Erythroblast (primary cell): ENCODE measurements around the gene UGT1A6.

Source experiments
- GATA1 ChIP-seq: IDR thresholded peaks from 2 replicates; pipeline ENCODE4 v1.6.1; 2011; ENCODE audit warnings: low read depth, mild to moderate bottlenecking, control low read depth, low read length, moderate library complexity
- POLR2A ChIP-seq: IDR thresholded peaks from 2 replicates; pipeline ENCODE4 v1.6.1; 2011; ENCODE audit warnings: mild to moderate bottlenecking, low read length

- TF ChIP-seq POLR2A: no peak
- TF ChIP-seq GATA1: no peak
Measured at GRCh38 chr2:233813236-233814055, 120.8 kb downstream of the UGT1A6 start.
